ENCODE results near the gene AZIN2. TPM values are rescaled to one million over a fixed set of nuclear protein-coding genes. Genes with fewer than 3 reads are reported as not detected.

AZIN2 gene
- total RNA-seq, 1 donor from 2014 or later, result 2.8 TPM

DNA sequence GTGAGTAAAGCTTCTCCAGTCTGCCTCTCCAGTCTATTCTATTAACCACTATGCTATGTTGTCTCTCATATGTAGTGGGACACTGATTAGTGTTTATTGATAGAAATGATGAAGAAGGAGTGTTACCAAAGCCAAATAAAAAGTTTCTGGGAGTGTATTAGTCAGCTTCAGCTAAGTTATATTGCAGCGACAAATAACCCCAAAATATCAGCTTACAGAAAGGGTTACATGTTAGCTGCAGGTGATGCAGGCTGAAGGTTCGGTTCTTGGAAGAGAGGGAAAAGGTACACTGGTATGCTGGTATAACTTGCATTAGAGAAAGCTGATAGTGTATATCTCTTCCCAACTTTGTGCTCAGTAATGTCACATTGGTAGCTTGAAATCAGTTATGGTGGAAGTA, 33.7 kb upstream of the AZIN2 start:
- no peak overlapping the region for H3K4me3 ChIP-seq (ENCODE audit: low read depth, low read length)
- no peak for DNase-seq (ENCODE audit: low read depth)
- H3K36me3 ChIP-seq (ENCODE audit: control insufficient read depth, insufficient read depth, low read length), result no peaks in the 10 kb centered on the region
- TF ChIP-seq CTCF (IDR thresholded peaks at IDR 0.05; ENCODE audit: insufficient read depth, low read length, poor library complexity, severe bottlenecking), result no peak
- H3K27me3 ChIP-seq (ENCODE audit: control insufficient read depth, insufficient read depth, low read length), result no peaks in the 10 kb centered on the region

DNA sequence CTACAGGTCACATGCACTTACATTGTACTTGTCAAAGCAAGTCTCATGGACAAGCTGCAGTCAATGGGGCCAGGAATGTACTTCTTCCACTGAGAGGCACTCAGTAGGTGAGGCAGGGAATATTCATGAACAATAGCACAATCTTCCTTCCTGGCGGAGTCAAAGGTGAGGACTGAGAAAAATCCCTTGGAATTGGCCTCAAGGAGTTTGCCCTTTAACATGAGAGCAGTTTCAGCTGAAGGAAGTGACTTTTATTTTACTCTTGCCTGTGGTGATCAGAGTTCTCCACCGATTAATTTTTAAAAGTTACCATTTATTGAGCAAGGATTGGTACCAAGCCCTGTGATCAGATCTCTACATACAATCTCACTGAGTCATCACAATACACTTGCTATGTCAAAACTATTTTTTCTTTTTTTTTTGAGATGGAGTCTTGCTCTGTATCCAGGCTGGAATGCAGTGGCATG, 33.1 kb upstream of the AZIN2 start:
- TF ChIP-seq CTCF (IDR thresholded peaks at IDR 0.05; ENCODE audit: insufficient read depth, low read length, poor library complexity, severe bottlenecking), result no peak
- Histone ChIP-seq H3K36me3 (ENCODE audit: control insufficient read depth, insufficient read depth, low read length) (no peaks in the 10 kb centered on the region), H3K4me3 (ENCODE audit: low read depth, low read length) (no peak overlapping the region), H3K27me3 (ENCODE audit: control insufficient read depth, insufficient read depth, low read length) (no peaks in the 10 kb centered on the region)
- DNase-seq (ENCODE audit: low read depth), result no peak

- no peak for TF ChIP-seq CTCF (IDR thresholded peaks at IDR 0.05; ENCODE audit: insufficient read depth, low read length, poor library complexity, severe bottlenecking)
- Histone ChIP-seq H3K36me3 (ENCODE audit: control insufficient read depth, insufficient read depth, low read length) (no peaks in the 10 kb centered on the region), H3K27me3 (ENCODE audit: control insufficient read depth, insufficient read depth, low read length) (no peaks in the 10 kb centered on the region)
Measured at GRCh38 chr1:33048426-33048825, 32.5 kb upstream of the AZIN2 start.

DNA sequence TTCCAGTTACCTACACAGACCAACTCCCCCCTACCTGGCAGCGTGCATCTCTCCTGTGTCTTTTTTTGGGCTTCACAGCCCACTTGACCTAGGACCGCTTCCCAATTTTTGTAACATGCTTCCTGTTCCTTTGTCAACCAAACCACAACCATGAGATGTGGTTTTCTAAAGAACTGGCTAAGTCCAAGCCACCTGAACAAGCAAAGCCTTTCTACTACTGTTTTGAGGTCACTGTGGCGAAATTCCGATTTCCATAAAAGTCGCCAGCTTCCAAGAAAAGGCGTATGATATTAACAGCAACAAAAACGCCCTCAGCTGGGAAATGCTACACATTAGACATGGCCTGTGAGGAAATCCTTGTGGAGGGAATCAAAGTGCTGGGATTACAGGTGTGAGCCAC, 31.6 kb upstream of the AZIN2 start:
- Histone ChIP-seq H3K4me3 (ENCODE audit: low read depth, low read length) (no peak overlapping the region), H3K36me3 (ENCODE audit: control insufficient read depth, insufficient read depth, low read length) (no peaks in the 10 kb centered on the region), H3K27me3 (ENCODE audit: control insufficient read depth, insufficient read depth, low read length) (no peaks in the 10 kb centered on the region)
- TF ChIP-seq CTCF (IDR thresholded peaks at IDR 0.05; ENCODE audit: insufficient read depth, low read length, poor library complexity, severe bottlenecking), result no peak
- no peak for DNase-seq (ENCODE audit: low read depth)

More at GRCh38 chr1:33048426-33048825, 32.5 kb upstream of the AZIN2 start:
- no peak for DNase-seq (ENCODE audit: low read depth)
- no peak overlapping the region for H3K4me3 ChIP-seq (ENCODE audit: low read depth, low read length)

- Histone ChIP-seq H3K36me3 (ENCODE audit: control insufficient read depth, insufficient read depth, low read length) (no peaks in the 10 kb centered on the region), H3K27me3 (ENCODE audit: control insufficient read depth, insufficient read depth, low read length) (no peaks in the 10 kb centered on the region), H3K4me3 (ENCODE audit: low read depth, low read length) (no peak overlapping the region)
- DNase-seq (ENCODE audit: low read depth), result no peak
- no peak for TF ChIP-seq CTCF (IDR thresholded peaks at IDR 0.05; ENCODE audit: insufficient read depth, low read length, poor library complexity, severe bottlenecking)
Measured at GRCh38 chr1:33050221-33051076, 30.5 kb upstream of the AZIN2 start.
